Measurements from ENCODE around the gene EYS. TPM values are rescaled to one million over a fixed set of nuclear protein-coding genes. Genes with fewer than 3 reads are reported as not detected.

Gene EYS
- total and polyA plus RNA-seq, 2 of the 13 experiments (the other 11 are each of a cell fraction or from before 2014, with no cell fraction given) = 0.04 to 0.07 TPM

- FAIRE-seq = no peak
- H3K36me3 ChIP-seq (replicated peaks in 1 of 2; ENCODE audit: control insufficient read depth in 1 of 2, insufficient read depth in 2 of 2, low read length in 2 of 2) = no peaks in the 10 kb centered on the region
Observed at GRCh38 chr6:63945987-63946386, 1761.0 kb downstream of the EYS start.

GRCh38 chr6:63943826-63944225, 1763.2 kb downstream of the EYS start:
- Histone ChIP-seq H4K20me1 (ENCODE audit: insufficient read depth, low read length) (no peaks in the 10 kb centered on the region), H3K79me2 (ENCODE audit: insufficient read depth, low read length) (no peaks in the 10 kb centered on the region), H3K27ac (ENCODE audit: extremely low read length, insufficient read depth, low read length) (no peak overlapping the region), H3K9me3 (ENCODE audit: low read length) (no peaks in the 10 kb centered on the region), H3K9ac (ENCODE audit: insufficient read depth, low read depth, low read length) (no peak overlapping the region), H3K4me1 (ENCODE audit: insufficient read depth, low read length) (peaks cover 29% of the 10 kb centered on the region), H2AFZ (ENCODE audit: low read length) (peak overlapping the region; percentile 31), H3K4me3 (replicated peaks in 1 of 3; ENCODE audit: insufficient read depth in 1 of 3, low read depth in 2 of 3, low read length in 3 of 3) (no peak overlapping the region), H3K27me3 (ENCODE audit: control insufficient read depth in 1 of 2, insufficient read depth in 2 of 2, low read length in 2 of 2) (no peaks in the 10 kb centered on the region), H3K4me2 (ENCODE audit: low read depth, low read length) (no peak overlapping the region), H3K36me3 (replicated peaks in 1 of 2; ENCODE audit: control insufficient read depth in 1 of 2, insufficient read depth in 2 of 2, low read length in 2 of 2) (no peaks in the 10 kb centered on the region)
- ATAC-seq (no peak), FAIRE-seq (no peak), DNase-seq (ENCODE audit: low spot score) (no peak)
- POLR2A ChIA-PET = no interaction called here
- 89% methylated on average over 1 of the region's 1 CpG for WGBS (ENCODE audit: low lambda C conversion rate)
- TF ChIP-seq ZBTB44 (CRISPR knock-in tag; IDR thresholded peaks at IDR 0.05) (no peak), BORCS8-MEF2B (CRISPR knock-in tag; IDR thresholded peaks at IDR 0.05) (no peak), MAFK (conservative IDR thresholded peaks at IDR 0.05 in 1 of 2, IDR thresholded peaks at IDR 0.05 in 1 of 2; ENCODE audit: low read length in 2 of 2) (no peak), ZNF460 (CRISPR knock-in tag; IDR thresholded peaks at IDR 0.05; ENCODE audit: borderline replicate concordance) (no peak), ZNF883 (CRISPR knock-in tag; IDR thresholded peaks at IDR 0.05; ENCODE audit: not compliant biosample characterization) (no peak), ETV6 (CRISPR knock-in tag; conservative IDR thresholded peaks at IDR 0.05) (no peak), CAMTA2 (CRISPR knock-in tag; IDR thresholded peaks at IDR 0.05; ENCODE audit: borderline replicate concordance) (no peak), NFE2 (CRISPR knock-in tag; IDR thresholded peaks at IDR 0.05) (no peak)
- CTCF ChIA-PET (ENCODE audit: low intra/inter-chr PET ratio, low total read pairs) = no interaction called here
- in situ Hi-C loops (cut with HindIII; ENCODE audit: extremely low pct_ligation_motif_present, low pct_unique_long_range_greater_than_20kb) (no loop called here), intact Hi-C loops (cut with micrococcal nuclease; ENCODE audit: unreplicated experiment) (loop anchor here (2.0 kb wide), 1 partner anchor 21 kb away; no protein-coding TSS in a partner anchor)
- BruUV-seq (replicated peaks) = no TSS peak

More at GRCh38 chr6:63945987-63946386, 1761.0 kb downstream of the EYS start:
- peaks cover 29% of the 10 kb centered on the region for H3K4me1 ChIP-seq (ENCODE audit: insufficient read depth, low read length)
- no TSS peak for BruUV-seq (replicated peaks)
- DNase-seq (ENCODE audit: low spot score) (no peak), ATAC-seq (no peak)
- in situ Hi-C loops (cut with HindIII; ENCODE audit: extremely low pct_ligation_motif_present, low pct_unique_long_range_greater_than_20kb) = no loop called here
- no peaks in the 10 kb centered on the region for H4K20me1 ChIP-seq (ENCODE audit: insufficient read depth, low read length)
- intact Hi-C loops (cut with micrococcal nuclease; ENCODE audit: unreplicated experiment) = no loop called here
- no peak overlapping the region for H2AFZ ChIP-seq (ENCODE audit: low read length)
- CTCF ChIA-PET (ENCODE audit: low intra/inter-chr PET ratio, low total read pairs) = no interaction called here
- 9% methylated on average over 2 of the region's 2 CpGs for WGBS (ENCODE audit: low lambda C conversion rate)
- no peak overlapping the region for H3K27ac ChIP-seq (ENCODE audit: extremely low read length, insufficient read depth, low read length)
- no peak overlapping the region for H3K4me2 ChIP-seq (ENCODE audit: low read depth, low read length)
- POLR2A ChIA-PET = no interaction called here
- no peaks in the 10 kb centered on the region for H3K9me3 ChIP-seq (ENCODE audit: low read length)
- H3K27me3 ChIP-seq (ENCODE audit: control insufficient read depth in 1 of 2, insufficient read depth in 2 of 2, low read length in 2 of 2) = no peaks in the 10 kb centered on the region
- TF ChIP-seq CBX5 (CRISPR knock-in tag; IDR thresholded peaks at IDR 0.05; ENCODE audit: borderline replicate concordance) (no peak), FOXO4 (CRISPR knock-in tag; conservative IDR thresholded peaks at IDR 0.05) (0 out of 2 replicates have a peak, but pooled peaks have one; percentile 15), ZNF432 (CRISPR knock-in tag; IDR thresholded peaks at IDR 0.05; ENCODE audit: borderline replicate concordance) (no peak)
- no peak overlapping the region for H3K9ac ChIP-seq (ENCODE audit: insufficient read depth, low read depth, low read length)
- H3K79me2 ChIP-seq (ENCODE audit: insufficient read depth, low read length) = no peaks in the 10 kb centered on the region
- no peak overlapping the region for H3K4me3 ChIP-seq (replicated peaks in 1 of 3; ENCODE audit: insufficient read depth in 1 of 3, low read depth in 2 of 3, low read length in 3 of 3)

Data from HepG2 (cell line).